ENCODE data around the gene MEMO1. TPM values are rescaled to one million over a fixed set of nuclear protein-coding genes. Genes with fewer than 3 reads are reported as not detected.
"Not testable (repeated sequence)": the region's sequence is repeated elsewhere in the genome, so short reads cannot be mapped to it uniquely, and the experiment has no call there.

The MEMO1 gene
- total RNA-seq, 2 experiments from 2014 or later, result 70.3 to 73.1 TPM

DNA sequence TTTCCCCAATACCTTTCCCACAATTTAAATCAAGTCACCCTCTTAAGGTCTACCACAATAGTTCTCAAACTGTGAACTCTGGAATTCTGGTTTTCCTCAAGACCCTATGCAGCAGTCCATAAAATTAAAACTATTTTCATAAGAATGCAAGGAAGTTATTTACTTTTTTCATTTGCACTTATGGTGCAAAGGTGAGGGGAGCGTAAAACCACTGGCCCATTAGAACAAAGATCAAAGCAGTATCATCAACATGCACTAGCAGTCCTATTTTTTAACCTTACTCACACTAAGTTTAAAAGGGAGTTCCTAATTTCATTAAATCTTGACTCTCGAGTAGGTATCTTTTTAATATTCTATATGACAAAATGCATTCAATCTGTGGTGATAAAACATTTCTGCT, 85.3 kb downstream of the MEMO1 start:
- CTCF ChIA-PET, result no interaction called here
- POLR2A ChIA-PET, result interaction anchor here (0.7 kb wide), 1 partner anchor 666 kb away, joined by 11 read pairs; no protein-coding TSS in a partner anchor

DNA sequence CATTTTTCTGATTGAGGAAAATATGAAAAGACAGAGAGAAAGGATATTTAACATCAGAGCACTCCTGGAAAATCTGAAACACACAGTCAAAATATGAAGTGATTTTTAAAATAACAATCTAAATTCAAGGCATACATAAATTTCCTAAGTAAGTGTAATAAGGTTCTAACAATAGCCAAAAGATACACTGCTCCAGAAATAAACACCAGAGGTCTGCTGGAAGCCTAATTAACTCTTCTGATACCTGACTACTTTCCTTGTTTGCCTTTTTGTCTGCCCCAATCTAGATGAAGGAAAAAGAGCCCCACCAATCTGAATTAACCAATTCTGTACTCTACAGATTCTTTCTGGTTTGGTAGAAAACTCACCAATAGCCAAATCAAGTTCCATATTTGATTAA, 87.1 kb downstream of the MEMO1 start:
- ChIA-PET POLR2A (no interaction called here), CTCF (no interaction called here)

DNA sequence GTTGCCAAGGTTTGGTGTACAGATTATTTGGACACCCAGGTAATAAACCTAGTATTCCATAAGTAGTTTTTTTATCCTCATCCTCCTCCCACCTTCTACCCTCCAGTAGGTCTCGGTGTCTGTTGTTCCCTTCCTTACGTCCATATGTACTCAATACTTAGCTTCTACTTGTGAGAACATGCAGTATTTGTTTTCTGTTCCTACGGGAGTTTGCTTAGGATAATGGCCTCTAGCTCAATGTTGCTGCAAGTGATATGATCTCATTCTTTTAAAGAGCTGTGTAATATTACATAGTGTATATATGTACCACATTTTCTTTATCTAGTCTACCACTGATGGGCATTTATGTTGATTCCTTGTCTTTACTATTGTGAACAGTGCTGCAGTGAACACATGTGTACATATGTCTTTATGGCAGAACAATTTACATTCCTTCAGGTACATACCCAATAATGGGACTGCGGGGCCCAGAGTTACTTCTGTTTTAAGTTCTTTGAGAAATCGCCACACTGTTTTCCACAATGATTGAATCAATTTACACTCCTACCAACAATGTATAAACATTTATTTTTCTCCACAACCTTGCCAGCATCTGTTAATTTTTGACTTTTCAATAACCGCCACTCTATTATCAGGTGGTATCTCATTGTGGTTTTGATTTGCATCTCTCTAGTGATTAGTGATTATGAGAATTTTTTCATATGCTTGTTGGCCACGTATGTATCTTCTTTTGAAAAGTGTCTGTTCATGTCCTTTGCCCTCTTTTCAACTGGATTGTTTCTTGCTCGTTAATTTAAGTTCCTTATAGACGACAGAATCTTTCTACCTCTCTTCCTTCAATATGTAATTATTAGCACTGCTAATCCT, 88.0 kb downstream of the MEMO1 start:
- ChIA-PET CTCF (no interaction called here), POLR2A (no interaction called here)

GRCh38 chr2:31920962-31921361, 89.8 kb downstream of the MEMO1 start:
- ChIA-PET POLR2A (no interaction called here), CTCF (no interaction called here)

GRCh38 chr2:31919499-31919898, 91.3 kb downstream of the MEMO1 start:
- POLR2A ChIA-PET, result no interaction called here
- CTCF ChIA-PET, result no interaction called here

DNA sequence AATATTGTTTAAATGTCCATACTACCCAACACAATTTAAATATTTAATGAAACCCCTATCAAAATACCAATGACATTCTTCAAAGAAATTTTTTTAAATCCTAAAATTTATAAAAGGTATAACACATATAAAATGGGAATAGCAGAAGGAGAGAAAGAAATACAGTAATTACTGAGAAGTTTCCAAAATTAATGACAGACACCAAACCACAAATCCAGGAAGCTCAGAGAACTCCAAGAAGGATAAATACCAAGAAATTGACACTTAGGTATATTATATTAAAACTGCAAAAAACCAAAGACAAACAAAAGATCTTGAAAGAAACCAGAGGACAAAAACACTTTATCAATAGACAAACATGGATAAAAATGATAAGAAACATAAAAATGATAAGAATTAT, 101.1 kb downstream of the MEMO1 start:
- CTCF ChIA-PET, result no interaction called here
- POLR2A ChIA-PET, result no interaction called here

DNA sequence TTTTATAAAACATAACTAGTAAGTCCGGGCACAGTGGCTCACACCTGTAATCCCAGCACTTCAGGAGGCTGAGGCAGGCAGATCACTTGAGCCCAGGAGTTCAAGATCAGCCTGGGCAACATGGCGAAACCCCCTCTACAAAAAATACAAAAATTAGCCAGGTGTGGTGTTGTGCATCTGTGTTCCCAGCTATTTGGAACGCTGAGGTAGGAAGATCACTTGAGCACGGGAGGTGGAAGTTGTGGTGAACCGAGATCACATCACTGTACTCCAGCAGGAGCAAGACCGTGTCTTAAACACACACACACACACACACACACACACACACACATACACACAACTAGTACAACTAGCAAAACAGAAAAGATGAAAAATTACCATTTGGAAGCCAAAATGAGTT, 103.3 kb downstream of the MEMO1 start:
- CTCF ChIA-PET, result interaction anchor here (0.6 kb wide), 1 partner anchor 1349 kb away, joined by 3 read pairs; no protein-coding TSS in a partner anchor
- POLR2A ChIA-PET, result not testable (repeated sequence)

DNA sequence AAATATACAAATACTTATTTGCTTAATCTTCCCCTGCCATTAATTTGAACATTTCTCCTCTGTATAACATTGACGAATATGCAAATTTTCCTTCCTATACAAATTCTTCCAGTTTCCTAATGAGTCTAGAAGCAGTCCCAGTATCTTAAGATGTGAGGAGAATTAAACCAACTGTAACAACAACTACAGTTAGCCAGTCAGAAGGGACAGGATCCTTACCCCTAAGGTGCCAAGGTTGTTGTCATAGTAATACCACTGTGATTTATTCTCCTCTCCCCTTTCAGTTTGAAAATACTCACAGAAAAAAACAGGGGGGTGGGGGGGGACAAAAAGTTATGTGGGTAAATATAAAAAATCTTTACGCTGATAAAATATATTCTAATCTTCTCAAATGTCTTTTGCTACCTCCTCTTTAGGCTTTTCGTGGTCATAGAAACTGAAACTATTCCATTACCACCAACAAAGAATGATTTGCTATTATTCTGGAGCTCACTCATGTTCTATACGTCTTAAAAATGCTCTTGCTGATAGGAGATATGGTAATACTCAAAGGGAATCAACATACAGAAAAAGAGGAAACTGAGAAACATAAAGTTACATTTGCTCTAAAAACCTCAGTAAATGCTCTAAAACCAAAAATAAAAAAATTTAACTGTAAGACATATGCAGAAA, 107.6 kb downstream of the MEMO1 start:
- POLR2A ChIA-PET, result no interaction called here

DNA sequence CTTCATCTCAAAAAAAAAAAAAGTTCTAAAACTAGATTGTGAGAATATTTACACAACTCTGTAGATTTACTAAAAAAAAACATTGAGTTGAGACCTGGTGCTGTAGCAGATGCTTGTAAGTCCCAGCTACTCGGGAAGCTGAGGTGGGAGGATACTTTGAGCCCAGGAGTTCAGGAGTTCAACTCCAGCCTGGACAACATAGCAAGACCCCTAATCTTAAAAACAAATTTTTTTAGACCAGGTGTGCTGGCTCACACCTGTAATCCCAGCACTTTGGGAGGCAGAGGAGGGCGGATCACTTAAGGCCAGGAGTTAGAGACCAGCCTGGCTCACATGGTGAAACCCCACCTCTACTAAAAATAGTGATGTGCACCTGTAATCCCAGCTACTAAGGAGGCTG, 108.9 kb downstream of the MEMO1 start:
- ChIA-PET POLR2A (interaction anchor here (0.7 kb wide), 1 partner anchor 106 kb away, joined by 3 read pairs; no protein-coding TSS in a partner anchor), CTCF (no interaction called here)

More for the DNA sequence above, 107.6 kb downstream of the MEMO1 start:
- CTCF ChIA-PET, result no interaction called here

DNA sequence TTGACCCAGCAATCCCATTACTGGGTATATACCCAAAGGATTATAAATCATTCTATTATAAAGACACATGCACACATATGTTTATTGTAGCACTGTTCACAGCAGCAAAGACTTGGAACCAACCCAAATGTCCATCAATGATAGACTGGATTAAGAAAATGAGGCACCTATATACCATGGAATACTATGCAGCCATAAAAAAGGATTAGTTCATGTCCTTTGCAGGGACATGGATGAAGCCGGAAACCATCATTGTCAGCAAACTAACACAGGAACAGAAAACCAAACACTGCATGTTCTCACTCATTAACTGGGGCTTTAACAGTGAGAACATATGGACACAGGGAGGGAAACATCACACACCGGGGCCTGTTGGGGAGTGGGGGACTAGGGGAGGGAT, 110.7 kb downstream of the MEMO1 start:
- POLR2A ChIA-PET, result not testable (repeated sequence)
- CTCF ChIA-PET, result interaction anchor here (0.6 kb wide), 1 partner anchor 53 kb away, joined by 3 read pairs; no protein-coding TSS in a partner anchor

DNA sequence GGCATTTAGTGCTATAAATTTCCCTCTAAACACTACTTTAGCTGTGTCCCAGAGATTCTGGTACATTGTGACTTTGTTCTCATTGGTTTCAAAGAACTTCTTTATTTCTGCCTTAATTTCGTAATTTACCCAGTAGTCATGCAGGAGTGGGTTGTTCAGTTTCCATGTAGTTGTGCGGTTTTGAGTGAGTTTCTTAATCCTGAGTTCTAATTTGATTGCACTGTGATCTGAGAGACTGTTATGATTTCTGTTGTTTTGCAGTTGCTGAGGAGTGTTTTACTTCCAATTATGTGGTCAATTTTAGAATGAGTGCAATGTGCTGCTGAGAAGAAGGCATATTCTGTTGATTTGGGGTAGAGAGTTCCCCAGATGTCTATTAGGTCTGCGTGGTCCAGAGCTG, 112.5 kb downstream of the MEMO1 start:
- POLR2A ChIA-PET, result not testable (repeated sequence)
- CTCF ChIA-PET, result interaction anchor here (0.6 kb wide), 1 partner anchor 71 kb away, joined by 4 read pairs; no protein-coding TSS in a partner anchor

GRCh38 chr2:31897340-31897739, 113.5 kb downstream of the MEMO1 start:
- CTCF ChIA-PET, POLR2A ChIA-PET: not testable (repeated sequence)

DNA sequence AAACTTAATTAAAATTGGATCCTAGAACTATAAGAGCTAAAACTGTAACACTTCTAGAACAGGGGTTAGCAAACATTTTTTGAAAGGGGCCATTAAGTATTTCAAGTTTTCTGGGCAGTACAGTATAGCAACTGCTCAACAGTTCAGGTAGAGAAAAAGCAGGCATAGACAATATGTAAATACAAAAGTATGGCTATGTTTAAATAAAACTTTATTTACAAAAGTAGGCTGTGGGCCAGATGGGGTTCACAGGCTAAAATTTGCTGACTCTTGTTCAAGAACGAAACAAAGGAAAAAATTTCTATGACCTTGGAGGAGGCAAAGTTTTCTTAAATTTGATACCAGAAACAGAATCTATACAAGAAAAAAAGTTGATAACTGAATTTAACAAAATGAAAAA, 114.5 kb downstream of the MEMO1 start:
- ChIA-PET POLR2A (no interaction called here), CTCF (no interaction called here)

DNA sequence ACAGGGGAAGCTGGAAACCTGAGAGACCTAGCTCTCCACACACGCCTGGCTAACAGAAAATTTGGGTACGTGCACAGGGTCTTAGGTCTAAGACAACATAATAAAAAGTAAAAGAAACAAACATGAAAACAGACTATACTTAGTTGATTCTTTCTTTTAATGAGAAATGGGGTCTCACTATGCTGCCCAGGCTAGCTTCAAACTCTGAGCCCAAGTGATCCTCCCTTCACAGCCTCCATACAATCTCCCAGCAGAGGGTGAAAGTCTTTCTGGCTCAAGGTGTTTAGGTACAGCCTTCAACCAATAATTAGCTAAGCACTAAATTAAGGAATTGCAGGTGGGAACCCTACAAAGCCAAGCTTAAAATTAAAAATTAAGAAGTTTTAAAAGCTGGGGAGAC, 116.2 kb downstream of the MEMO1 start:
- POLR2A ChIA-PET, result no interaction called here
- CTCF ChIA-PET, result no interaction called here

GRCh38 chr2:31893094-31893493, 117.7 kb downstream of the MEMO1 start:
- ChIA-PET CTCF (no interaction called here), POLR2A (no interaction called here)

- CTCF ChIA-PET, result no interaction called here
Observed at GRCh38 chr2:31889044-31889443, 121.8 kb downstream of the MEMO1 start.

GRCh38 chr2:31888550-31888949, 122.3 kb downstream of the MEMO1 start:
- ChIA-PET POLR2A (no interaction called here), CTCF (no interaction called here)

More at GRCh38 chr2:31889044-31889443, 121.8 kb downstream of the MEMO1 start:
- POLR2A ChIA-PET, result no interaction called here

DNA sequence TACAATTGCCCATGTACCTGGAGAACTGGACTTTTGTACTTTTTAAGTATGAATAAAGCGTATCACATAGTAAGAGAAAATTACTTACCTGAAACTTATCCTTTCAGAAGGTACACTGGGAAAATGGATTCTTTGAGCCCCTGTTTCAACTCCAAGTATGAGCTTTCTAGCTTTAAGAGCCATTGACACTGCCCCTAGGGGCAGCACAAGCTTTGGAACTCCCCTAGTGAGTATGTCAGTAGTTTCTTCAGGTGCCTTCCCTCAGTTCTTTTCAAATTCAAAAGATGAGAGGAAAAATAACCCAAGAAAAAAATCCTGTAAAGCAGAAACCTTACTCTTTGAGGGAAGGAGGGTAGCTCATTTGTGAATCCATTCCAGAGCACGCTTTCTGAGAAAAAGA, 124.1 kb downstream of the MEMO1 start:
- POLR2A ChIA-PET, result interaction anchor here (0.6 kb wide), 1 partner anchor 32 kb away, joined by 4 read pairs; no protein-coding TSS in a partner anchor
- CTCF ChIA-PET, result no interaction called here

DNA sequence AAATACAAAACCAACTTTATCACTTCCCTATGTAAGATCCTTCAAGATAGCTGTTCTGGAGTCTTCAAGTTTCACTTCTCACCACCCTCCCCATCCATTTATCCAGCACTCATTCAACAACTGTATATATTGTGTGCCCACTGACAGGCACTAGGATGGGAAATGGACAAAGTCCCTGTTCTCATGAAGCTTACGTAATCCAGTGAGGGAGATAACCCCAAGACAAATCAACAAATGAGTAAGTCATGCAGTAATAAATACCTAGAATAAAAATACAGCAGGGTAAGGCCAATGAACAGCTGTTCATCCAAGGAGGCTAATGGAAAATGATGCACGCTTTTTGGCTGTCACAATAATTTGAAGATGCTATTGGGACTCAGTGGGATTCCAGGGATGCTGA, 133.8 kb downstream of the MEMO1 start:
- ChIA-PET POLR2A (no interaction called here), CTCF (no interaction called here)

DNA sequence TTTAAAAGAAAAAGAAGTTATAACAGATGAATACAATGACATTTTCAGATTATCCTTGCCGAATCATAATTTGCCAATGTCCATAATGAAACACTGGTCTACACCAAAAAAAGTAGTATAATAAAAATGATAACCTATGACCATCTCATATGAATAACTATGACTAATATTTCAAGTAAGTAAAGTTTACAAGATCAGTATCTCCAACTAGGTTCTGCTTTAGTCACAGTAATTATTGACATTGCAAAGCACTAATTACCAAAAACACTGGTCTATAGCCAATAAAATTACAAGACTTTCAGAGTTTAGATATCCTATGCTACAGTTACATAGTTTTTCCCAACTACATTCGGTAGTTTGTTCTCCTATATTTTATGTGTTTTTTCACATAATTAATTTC, 136.7 kb downstream of the MEMO1 start:
- ChIA-PET POLR2A (no interaction called here), CTCF (no interaction called here)

DNA sequence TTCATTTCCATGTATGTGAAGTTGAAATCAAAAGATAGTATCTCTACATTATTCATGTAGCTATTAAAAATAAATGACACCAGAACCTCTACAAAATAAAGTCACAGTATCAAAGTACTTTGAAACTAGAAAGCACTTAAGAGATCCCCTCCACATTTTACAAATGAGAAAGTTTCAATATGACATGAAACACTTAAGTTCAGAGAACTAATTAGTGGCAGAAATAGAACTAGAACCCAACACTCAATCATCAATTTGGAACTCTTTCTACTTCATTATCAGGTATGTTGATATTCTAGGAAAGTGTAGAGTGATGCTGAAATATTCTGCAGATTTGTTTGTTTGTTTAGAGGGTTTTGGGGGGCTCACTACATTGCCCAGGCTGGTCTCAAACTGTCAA, 145.6 kb downstream of the MEMO1 start:
- ChIA-PET POLR2A (no interaction called here), CTCF (no interaction called here)
